Breast epithelium (tissue), 4 donors: ENCODE results near the gene TTLL11. TPM values are rescaled to one million over a fixed set of nuclear protein-coding genes. Genes with fewer than 3 reads are reported as not detected.

ENCODE experiments used
- DNase-seq, 2 donors: peaks; one replicate each; pipeline ENCODE4 v3.0.0-alpha.2; 2019; ENCODE audit warnings: low spot score in 2 of 2
- H3K27ac ChIP-seq, 2 donors: fragments of 200-600 bp; sonication (generic) in 1 of 2; one replicate each; pipeline ENCODE4 v1.5.1; 2016 to 2019; ENCODE audit warnings: mild to moderate bottlenecking in 1 of 2
- H3K27me3 ChIP-seq, 2 donors: fragments of 200-600 bp; sonication (generic) in 1 of 2; one replicate each; pipeline versions ENCODE4 v1.5.1 to v1.6.0; 2017 to 2019; ENCODE audit warnings: control low read depth in 1 of 2, mild to moderate bottlenecking in 1 of 2
- H3K36me3 ChIP-seq: fragments of 200-600 bp; one replicate; pipeline ENCODE4 v1.5.1; 2019
- H3K4me1 ChIP-seq, 2 donors: fragments of 200-600 bp; sonication (generic); one replicate each; pipeline ENCODE4 v1.5.1; 2016 to 2019; ENCODE audit warnings: control low read depth in 1 of 2
- H3K4me3 ChIP-seq, 3 donors: fragments of 200-600 bp; sonication (generic); 1 replicate in 2 of 3; 2 replicates in 1 of 3; pipeline ENCODE4 v1.5.1; 2016 to 2019; ENCODE audit warnings: mild to moderate bottlenecking in 3 of 3, moderate library complexity in 2 of 3
- H3K9me3 ChIP-seq, 2 donors: fragments of 200-600 bp; sonication (generic) in 1 of 2; one replicate each; pipeline ENCODE4 v1.5.1; 2016 to 2019; ENCODE audit warnings: control low read depth in 1 of 2
- CTCF ChIP-seq, 3 donors: fragments of 450-650 bp; IDR thresholded peaks; one replicate each; pipeline ENCODE4 v1.5.1; 2016 to 2017; ENCODE audit warnings: antibody characterized with exemption in 3 of 3, mild to moderate bottlenecking in 3 of 3, moderate library complexity in 3 of 3
- POLR2A ChIP-seq: fragments of 450-650 bp; IDR thresholded peaks from one replicate; pipeline ENCODE4 v1.6.1; 2016; ENCODE audit warnings: antibody characterized with exemption, mild to moderate bottlenecking, moderate library complexity
- POLR2AphosphoS5 ChIP-seq, 3 donors: sonication (generic); formaldehyde crosslinking; IDR thresholded peaks; one replicate each; pipeline ENCODE4 v1.6.1; 2017; ENCODE audit warnings: antibody characterized with exemption in 3 of 3
- intact Hi-C: fragments of 100-400 bp; cut with DNase I; formaldehyde crosslinking; loops from one replicate; pipeline ENCODE4 v1.15.1; 2023; ENCODE audit warnings: low total_unique reads
- total RNA-seq, 3 donors: library from RNA; depleted of rRNA; stranded (reverse); fragments of >200 nt; gene quantifications; one replicate each; pipeline ENCODE4 v1.1.0, GENCODE V29; 2016

The TTLL11 gene
- total RNA-seq, 3 donors from 2014 or later = 9.0 to 12.1 (median 10.0) TPM

GRCh38 chr9:121844562-121844961, 248.5 kb downstream of the TTLL11 start:
- Histone ChIP-seq H3K9me3 (no peaks in the 10 kb centered on the region), H3K4me1 (no peaks in the 10 kb centered on the region), H3K4me3 (no peak overlapping the region), H3K27me3 (no peaks in the 10 kb centered on the region), H3K27ac (no peak overlapping the region), H3K36me3 (no peaks in the 10 kb centered on the region)
- intact Hi-C loops = no loop called here
- no peak for TF ChIP-seq POLR2A
- TF ChIP-seq POLR2AphosphoS5 (IDR thresholded peaks at IDR 0.05) = no peak
- no peak for TF ChIP-seq CTCF (IDR thresholded peaks at IDR 0.05)
- DNase-seq = no peak

- intact Hi-C loops = no loop called here
- H3K9me3 ChIP-seq = no peaks in the 10 kb centered on the region
- DNase-seq = no peak
- H3K36me3 ChIP-seq = no peaks in the 10 kb centered on the region
- TF ChIP-seq POLR2A (no peak), POLR2AphosphoS5 (IDR thresholded peaks at IDR 0.05) (no peak), CTCF (IDR thresholded peaks at IDR 0.05) (no peak)
- H3K27me3 ChIP-seq = no peaks in the 10 kb centered on the region
- no peaks in the 10 kb centered on the region for H3K4me1 ChIP-seq
- no peak overlapping the region for H3K4me3 ChIP-seq
- peak overlapping the region in 1 of 2 donors; percentile 18 for H3K27ac ChIP-seq
Observed at GRCh38 chr9:121844098-121844497, 249.0 kb downstream of the TTLL11 start.

- TF ChIP-seq POLR2A (no peak), POLR2AphosphoS5 (IDR thresholded peaks at IDR 0.05) (no peak), CTCF (IDR thresholded peaks at IDR 0.05) (no peak)
- Histone ChIP-seq H3K27me3 (no peaks in the 10 kb centered on the region), H3K36me3 (no peaks in the 10 kb centered on the region), H3K4me3 (no peak overlapping the region), H3K9me3 (no peaks in the 10 kb centered on the region), H3K27ac (no peak overlapping the region), H3K4me1 (no peaks in the 10 kb centered on the region)
- intact Hi-C loops = no loop called here
- no peak for DNase-seq
Observed at GRCh38 chr9:121842612-121842978, 250.5 kb downstream of the TTLL11 start.

- Histone ChIP-seq H3K4me1 (no peaks in the 10 kb centered on the region), H3K9me3 (no peaks in the 10 kb centered on the region), H3K36me3 (no peaks in the 10 kb centered on the region), H3K27ac (no peak overlapping the region), H3K4me3 (no peak overlapping the region), H3K27me3 (no peaks in the 10 kb centered on the region)
- no peak for DNase-seq
- TF ChIP-seq CTCF (IDR thresholded peaks at IDR 0.05) = no peak
- TF ChIP-seq POLR2A = no peak
- intact Hi-C loops = no loop called here
Observed at GRCh38 chr9:121841771-121842611, 251.1 kb downstream of the TTLL11 start.

GRCh38 chr9:121840838-121841760, 252.0 kb downstream of the TTLL11 start:
- no peaks in the 10 kb centered on the region for H3K4me1 ChIP-seq
- H3K36me3 ChIP-seq = no peaks in the 10 kb centered on the region
- intact Hi-C loops = no loop called here
- no peaks in the 10 kb centered on the region for H3K27me3 ChIP-seq
- peak in 1 of 2 donors; percentile 17 for DNase-seq
- no peak for TF ChIP-seq CTCF (IDR thresholded peaks at IDR 0.05)
- TF ChIP-seq POLR2A = no peak
- TF ChIP-seq POLR2AphosphoS5 (IDR thresholded peaks at IDR 0.05) = no peak
- no peak overlapping the region for H3K4me3 ChIP-seq
- H3K27ac ChIP-seq = no peak overlapping the region
- H3K9me3 ChIP-seq = no peaks in the 10 kb centered on the region
